ENCODE measurements around the gene RRAS.

The RRAS gene

DNA sequence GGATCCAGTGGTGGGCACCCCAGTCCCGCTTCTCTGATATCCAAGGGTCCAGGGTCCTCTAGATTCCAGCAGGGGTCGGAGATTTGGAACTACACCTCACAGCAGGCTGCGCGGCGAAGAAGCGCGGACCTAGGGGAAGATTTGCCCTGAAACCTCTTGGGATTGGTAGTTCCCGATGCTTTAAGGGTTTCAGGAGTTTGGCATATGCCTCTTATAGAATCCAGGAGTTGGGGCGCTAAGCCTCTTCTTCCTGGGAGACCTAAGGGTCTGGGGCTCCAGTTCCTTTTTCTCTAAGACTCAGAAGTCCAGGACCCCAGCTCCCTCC, 26.1 kb upstream of the RRAS start:
- DNase-seq (ENCODE audit: low read depth): no peak
- H3K4me3 ChIP-seq (ENCODE audit: control insufficient read depth, low read depth, low read length): peak overlapping the region; percentile 88
- TF ChIP-seq, protein P1, sequence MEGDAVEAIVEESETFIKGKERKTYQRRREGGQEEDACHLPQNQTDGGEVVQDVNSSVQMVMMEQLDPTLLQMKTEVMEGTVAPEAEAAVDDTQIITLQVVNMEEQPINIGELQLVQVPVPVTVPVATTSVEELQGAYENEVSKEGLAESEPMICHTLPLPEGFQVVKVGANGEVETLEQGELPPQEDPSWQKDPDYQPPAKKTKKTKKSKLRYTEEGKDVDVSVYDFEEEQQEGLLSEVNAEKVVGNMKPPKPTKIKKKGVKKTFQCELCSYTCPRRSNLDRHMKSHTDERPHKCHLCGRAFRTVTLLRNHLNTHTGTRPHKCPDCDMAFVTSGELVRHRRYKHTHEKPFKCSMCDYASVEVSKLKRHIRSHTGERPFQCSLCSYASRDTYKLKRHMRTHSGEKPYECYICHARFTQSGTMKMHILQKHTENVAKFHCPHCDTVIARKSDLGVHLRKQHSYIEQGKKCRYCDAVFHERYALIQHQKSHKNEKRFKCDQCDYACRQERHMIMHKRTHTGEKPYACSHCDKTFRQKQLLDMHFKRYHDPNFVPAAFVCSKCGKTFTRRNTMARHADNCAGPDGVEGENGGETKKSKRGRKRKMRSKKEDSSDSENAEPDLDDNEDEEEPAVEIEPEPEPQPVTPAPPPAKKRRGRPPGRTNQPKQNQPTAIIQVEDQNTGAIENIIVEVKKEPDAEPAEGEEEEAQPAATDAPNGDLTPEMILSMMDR (IDR thresholded peaks at IDR 0.05; ENCODE audit: control insufficient read depth, insufficient read depth, low read depth, low read length, missing control alignments): peak; percentile 18

DNA sequence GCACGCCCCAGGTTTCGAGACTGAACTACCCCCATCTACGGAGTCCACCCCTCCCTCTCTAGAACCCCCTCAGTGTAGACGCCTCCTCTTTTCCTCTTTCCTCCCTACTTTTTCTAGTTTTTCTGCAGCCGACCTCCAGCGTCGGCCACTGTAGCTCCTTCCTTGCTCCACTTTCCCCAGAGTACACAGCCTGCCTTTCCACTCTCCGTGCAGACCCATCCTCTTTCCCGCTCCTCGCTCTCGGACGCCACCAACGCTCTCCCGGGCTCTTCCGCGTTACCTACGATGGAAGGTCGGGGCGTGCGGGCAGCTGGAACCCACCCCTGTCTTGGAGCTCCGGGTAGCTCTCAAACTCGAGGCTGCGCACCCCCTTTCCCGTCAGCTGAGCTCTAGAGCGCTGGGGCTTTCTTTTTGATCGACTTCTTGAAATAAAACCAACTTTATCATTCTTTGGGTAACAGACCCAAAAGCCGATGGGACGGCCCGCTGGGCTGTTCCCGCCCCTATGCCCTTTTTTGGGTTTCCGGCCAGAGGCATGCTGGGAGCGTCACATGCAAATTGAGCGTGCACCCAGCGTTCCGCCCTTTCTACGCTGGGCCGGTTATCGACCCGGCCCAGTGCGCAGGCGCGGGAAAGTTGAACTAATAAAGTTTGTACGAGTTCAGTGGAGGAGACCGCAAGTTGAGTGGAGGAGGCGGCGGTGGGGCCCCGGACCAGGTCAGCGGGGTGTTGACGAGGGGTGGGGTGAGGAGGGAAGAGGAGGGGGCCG, 25.6 kb upstream of the RRAS start, which contains the start of the genes BCL2L12 and IRF3:
Gene BCL2L12 (plus strand): TSS at position 583 of the 769 bp plus-strand sequence. CDS start 760 bp downstream, outside the sequence.
Gene IRF3 (minus strand): TSS at position 507 of the 769 bp plus-strand sequence. CDS start 1,019 bp downstream, outside the sequence.
- TF ChIP-seq, protein P1 (IDR thresholded peaks at IDR 0.05; ENCODE audit: control insufficient read depth, insufficient read depth, low read depth, low read length, missing control alignments): peak; percentile 1
- DNase-seq (ENCODE audit: low read depth): peak; percentile 81
- peak within 1 kb of the TSS; percentile 88 for H3K4me3 ChIP-seq (ENCODE audit: control insufficient read depth, low read depth, low read length)

DNA sequence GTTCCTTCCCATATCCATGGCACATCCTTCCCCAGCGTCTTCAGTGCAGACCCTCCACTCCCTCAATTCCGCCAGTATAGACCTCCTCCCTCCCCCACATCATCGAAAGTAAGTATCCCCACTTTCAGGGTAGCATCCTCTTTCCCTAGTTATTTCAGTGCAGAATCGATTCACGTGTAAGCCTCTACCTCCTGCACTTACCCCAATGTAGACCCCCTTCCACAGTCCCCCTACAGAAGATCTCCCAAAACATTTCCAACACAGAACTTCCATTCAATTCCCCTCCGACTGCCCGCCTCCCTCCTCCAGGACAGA, 25.1 kb upstream of the RRAS start:
- H3K4me3 ChIP-seq (ENCODE audit: control insufficient read depth, low read depth, low read length): peak overlapping the region; percentile 88
- TF ChIP-seq, protein P1 (IDR thresholded peaks at IDR 0.05; ENCODE audit: control insufficient read depth, insufficient read depth, low read depth, low read length, missing control alignments): no peak
- no peak for DNase-seq (ENCODE audit: low read depth)

DNA sequence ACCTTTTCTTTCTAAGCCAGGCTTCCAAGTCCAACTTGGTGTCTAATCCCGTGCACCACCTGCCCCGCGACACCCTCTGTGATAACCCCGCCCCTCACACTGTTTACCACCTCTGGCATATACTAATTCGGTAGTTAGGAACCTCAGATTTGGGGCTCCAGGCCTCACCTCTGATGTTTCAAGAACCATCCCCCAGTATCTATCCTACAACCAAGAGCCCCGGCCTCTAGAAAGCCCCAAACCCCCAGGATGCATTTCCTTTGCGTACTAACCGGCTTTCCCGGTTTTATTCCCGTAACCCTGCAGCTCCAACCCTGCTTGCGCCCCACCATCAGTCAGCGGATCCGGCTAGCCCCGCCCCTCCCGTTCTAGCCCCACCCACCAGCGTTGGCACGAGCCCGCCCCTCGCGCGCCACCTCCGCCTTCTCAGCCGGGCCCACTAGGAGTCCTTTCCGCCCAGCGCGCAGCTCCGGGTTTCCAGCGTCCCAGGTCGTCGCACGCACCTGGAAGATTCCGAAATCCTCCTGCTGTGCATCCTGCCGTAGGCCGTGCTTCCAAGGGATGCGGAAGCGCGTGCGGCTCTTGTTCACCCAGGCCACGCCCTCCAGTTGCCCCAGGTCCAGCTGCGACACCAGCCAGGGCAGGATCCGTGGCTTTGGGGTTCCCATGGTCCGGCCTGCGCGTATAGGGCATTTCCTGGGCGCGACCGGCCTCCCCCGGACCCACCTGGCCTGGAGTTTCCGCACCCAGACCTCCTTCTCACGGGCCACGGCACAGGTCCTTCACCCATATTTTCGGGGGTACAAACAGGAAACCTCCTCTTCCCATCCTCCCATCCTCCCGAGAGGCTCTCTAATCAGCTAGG, 24.5 kb upstream of the RRAS start:
- DNase-seq (ENCODE audit: low read depth): no peak
- peak overlapping the region; percentile 88 for H3K4me3 ChIP-seq (ENCODE audit: control insufficient read depth, low read depth, low read length)
- TF ChIP-seq, protein P1 (IDR thresholded peaks at IDR 0.05; ENCODE audit: control insufficient read depth, insufficient read depth, low read depth, low read length, missing control alignments): peak; percentile 11

DNA sequence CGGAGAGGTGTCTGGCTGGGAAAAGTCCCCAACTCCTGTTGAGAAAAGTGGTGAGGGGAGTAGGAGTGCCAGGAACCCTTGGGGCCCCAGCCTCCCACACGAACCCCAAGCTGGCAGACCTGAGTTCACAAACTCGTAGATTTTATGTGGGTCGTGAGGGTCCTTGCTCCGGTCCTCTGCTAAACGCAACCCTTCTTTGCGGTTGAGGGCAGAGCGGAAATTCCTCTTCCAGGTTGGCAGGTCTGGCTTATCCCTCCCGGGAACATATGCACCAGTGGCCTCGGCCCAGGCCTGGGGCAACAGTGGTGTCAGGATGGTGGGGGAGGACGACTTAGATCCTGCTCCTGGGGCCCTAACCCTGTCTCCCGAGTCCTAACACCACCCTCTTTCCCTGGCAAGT, 23.3 kb upstream of the RRAS start:
- H3K4me3 ChIP-seq (ENCODE audit: control insufficient read depth, low read depth, low read length): no peak overlapping the region
- no peak for DNase-seq (ENCODE audit: low read depth)
- TF ChIP-seq, protein P1 (IDR thresholded peaks at IDR 0.05; ENCODE audit: control insufficient read depth, insufficient read depth, low read depth, low read length, missing control alignments): no peak

DNA sequence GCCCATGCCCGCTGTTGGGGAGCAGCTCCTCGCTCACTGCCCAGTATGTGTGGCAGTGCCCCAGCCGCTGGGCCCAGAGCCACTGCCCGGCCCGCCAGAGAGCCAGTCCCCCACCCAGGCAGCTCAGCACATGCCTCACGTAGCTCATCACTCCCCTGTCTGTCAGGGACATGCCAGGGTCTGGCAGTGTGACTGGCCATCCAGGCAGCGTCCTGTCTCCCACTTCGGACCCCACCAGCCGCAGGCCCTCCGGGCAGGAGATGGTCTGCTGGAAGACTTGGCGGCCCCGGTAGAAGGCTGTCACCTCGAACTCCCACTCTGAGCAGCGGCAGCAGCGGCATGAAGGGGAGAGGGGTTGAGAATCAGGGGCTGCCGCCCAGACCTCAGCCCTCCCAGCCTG, 22.1 kb upstream of the RRAS start:
- TF ChIP-seq, protein P1 (IDR thresholded peaks at IDR 0.05; ENCODE audit: control insufficient read depth, insufficient read depth, low read depth, low read length, missing control alignments): no peak
- no peak for DNase-seq (ENCODE audit: low read depth)
- H3K4me3 ChIP-seq (ENCODE audit: control insufficient read depth, low read depth, low read length): no peak overlapping the region
